Endodermal cell (in vitro differentiated cells): ENCODE data around the gene ANKRD29. TPM values are rescaled to one million over a fixed set of nuclear protein-coding genes. Genes with fewer than 3 reads are reported as not detected.

Experiments
- DNase-seq: peaks from one replicate; pipeline ENCODE4 v3.0.0-alpha.2; 2017
- H3K27ac ChIP-seq: 2 replicates; pipeline ENCODE4 v1.5.1; 2013; ENCODE audit warnings: mild to moderate bottlenecking, low read depth, low read length, moderate library complexity
- H3K27me3 ChIP-seq: 2 replicates; pipeline ENCODE4 v1.6.1; 2013; ENCODE audit warnings: mild to moderate bottlenecking, low read length, moderate library complexity; ENCODE audit not compliant: insufficient read depth, control insufficient read depth, poor library complexity, severe bottlenecking
- H3K36me3 ChIP-seq: 2 replicates; pipeline ENCODE4 v1.7.0; 2013; ENCODE audit warnings: mild to moderate bottlenecking, low read length, moderate library complexity; ENCODE audit not compliant: control insufficient read depth, insufficient read depth
- H3K4me1 ChIP-seq: one replicate; pipeline ENCODE4 v1.7.0; 2013; ENCODE audit warnings: low read length; ENCODE audit not compliant: control insufficient read depth, insufficient read depth
- H3K4me3 ChIP-seq: 2 replicates; pipeline ENCODE4 v1.5.1; 2013; ENCODE audit warnings: mild to moderate bottlenecking, low read length, moderate library complexity
- H3K9ac ChIP-seq: 2 replicates; pipeline ENCODE4 v1.6.1; 2013; ENCODE audit warnings: mild to moderate bottlenecking, low read length, moderate library complexity; ENCODE audit not compliant: poor library complexity, severe bottlenecking; ENCODE audit errors: extremely low read depth
- H3K9me3 ChIP-seq: 2 replicates; pipeline ENCODE4 v1.6.1; 2013; ENCODE audit warnings: mild to moderate bottlenecking, low read length, moderate library complexity; ENCODE audit not compliant: control insufficient read depth
- H3K27ac Mint-ChIP-seq: 2 replicates; pipeline ENCODE4 v1.8.0; 2020; ENCODE audit warnings: mixed read lengths
- H3K27me3 Mint-ChIP-seq: 2 replicates; pipeline ENCODE4 v1.8.0; 2021; ENCODE audit warnings: mild to moderate bottlenecking, mixed read lengths; ENCODE audit not compliant: insufficient read depth
- H3K36me3 Mint-ChIP-seq: 2 replicates; pipeline ENCODE4 v1.8.0; 2020; ENCODE audit warnings: low read depth, mixed read lengths
- H3K4me1 Mint-ChIP-seq: 2 replicates; pipeline ENCODE4 v1.8.0; 2020; ENCODE audit warnings: mixed read lengths
- H3K4me3 Mint-ChIP-seq: 2 replicates; pipeline ENCODE4 v1.8.0; 2020; ENCODE audit warnings: mild to moderate bottlenecking, moderate library complexity, mixed read lengths
- H3K9me3 Mint-ChIP-seq: 2 replicates; pipeline ENCODE4 v1.8.0; 2020; ENCODE audit warnings: mild to moderate bottlenecking, mixed read lengths
- CTCF ChIP-seq: fragments of 200-600 bp; sonication (generic); conservative IDR thresholded peaks from 2 replicates; pipeline ENCODE4 v1.5.0; 2021; ENCODE audit warnings: antibody characterized with exemption, mild to moderate bottlenecking
- WGBS, 2 experiments: methylation state at CpG; one replicate each; pipeline versions ENCODE4 v1.1.5 to v1.1.7; 2013; ENCODE audit warnings: missing lambda C conversion rate in 2 of 2, mixed read lengths in 1 of 2; ENCODE audit not compliant: insufficient coverage in 1 of 2, insufficient read length in 1 of 2; 5-methylcytosine and 5-hydroxymethylcytosine counted together
- total RNA-seq, 2 donors: library from RNA; stranded (reverse); fragmentation: NEBNext Ultra II Directional in 1 of 2; extraction: Animal tissue kit (Norgen Biotek cat#: 25700) in 1 of 2; gene quantifications; 2 replicates in 1 of 2; 3 replicates in 1 of 2; pipeline ENCODE4 v1.2.1, GENCODE V29; 2021

The ANKRD29 gene
- total RNA-seq, 2 donors from 2014 or later, result 0.44 to 0.73 TPM

DNA sequence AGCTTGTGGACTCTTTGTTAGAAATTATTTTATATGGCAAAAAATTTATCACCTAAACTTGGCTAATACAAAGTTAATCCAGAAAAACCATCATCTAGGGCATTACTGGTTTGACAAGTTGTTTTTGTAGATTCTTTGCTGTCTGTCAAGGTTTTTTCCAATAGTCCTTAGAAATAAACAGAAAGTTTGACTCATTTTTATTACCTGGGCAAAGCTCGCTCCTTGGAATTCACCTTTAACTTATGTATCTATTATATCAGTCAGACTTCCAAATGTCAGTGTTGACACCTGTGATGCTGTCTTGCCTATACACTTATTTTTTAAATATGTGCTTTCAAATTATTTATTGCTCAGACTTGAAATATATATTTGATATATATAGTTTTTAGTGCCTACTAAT lies 48.2 kb upstream of the ANKRD29 start:
- no peak overlapping the region for H3K9ac ChIP-seq
- H3K36me3 ChIP-seq, result no peaks in the 10 kb centered on the region
- H3K27me3 ChIP-seq, result no peaks in the 10 kb centered on the region
- peaks cover 4% of the 10 kb centered on the region for H3K9me3 Mint-ChIP-seq
- no peak overlapping the region for H3K4me3 Mint-ChIP-seq
- H3K27me3 Mint-ChIP-seq, result no peaks in the 10 kb centered on the region
- peaks cover 12% of the 10 kb centered on the region for H3K4me1 Mint-ChIP-seq
- no peak overlapping the region for H3K4me3 ChIP-seq
- no peak overlapping the region for H3K27ac Mint-ChIP-seq
- no peak for TF ChIP-seq CTCF
- H3K4me1 ChIP-seq, result no peaks in the 10 kb centered on the region
- H3K9me3 ChIP-seq, result no peaks in the 10 kb centered on the region
- WGBS, 2 experiments, result 89 to 100% methylated on average over 1 of the region's 1 CpG
- DNase-seq, result no peak
- no peak overlapping the region for H3K27ac ChIP-seq
- H3K36me3 Mint-ChIP-seq, result no peaks in the 10 kb centered on the region

- DNase-seq, result no peak
- no peak for TF ChIP-seq CTCF
- Mint-ChIP-seq H3K9me3 (peaks cover 4% of the 10 kb centered on the region), H3K36me3 (no peaks in the 10 kb centered on the region), H3K27ac (no peak overlapping the region), H3K27me3 (no peaks in the 10 kb centered on the region), H3K4me1 (peaks cover 5% of the 10 kb centered on the region), H3K4me3 (no peak overlapping the region)
- Histone ChIP-seq H3K9me3 (no peaks in the 10 kb centered on the region), H3K9ac (no peak overlapping the region), H3K27me3 (no peaks in the 10 kb centered on the region), H3K27ac (no peak overlapping the region), H3K36me3 (no peaks in the 10 kb centered on the region), H3K4me1 (no peaks in the 10 kb centered on the region), H3K4me3 (no peak overlapping the region)
- 91 to 93% methylated on average over 17 of the region's 17 CpGs for WGBS, 2 experiments
Observed at GRCh38 chr18:23710068-23710527, 47.4 kb upstream of the ANKRD29 start.

DNA sequence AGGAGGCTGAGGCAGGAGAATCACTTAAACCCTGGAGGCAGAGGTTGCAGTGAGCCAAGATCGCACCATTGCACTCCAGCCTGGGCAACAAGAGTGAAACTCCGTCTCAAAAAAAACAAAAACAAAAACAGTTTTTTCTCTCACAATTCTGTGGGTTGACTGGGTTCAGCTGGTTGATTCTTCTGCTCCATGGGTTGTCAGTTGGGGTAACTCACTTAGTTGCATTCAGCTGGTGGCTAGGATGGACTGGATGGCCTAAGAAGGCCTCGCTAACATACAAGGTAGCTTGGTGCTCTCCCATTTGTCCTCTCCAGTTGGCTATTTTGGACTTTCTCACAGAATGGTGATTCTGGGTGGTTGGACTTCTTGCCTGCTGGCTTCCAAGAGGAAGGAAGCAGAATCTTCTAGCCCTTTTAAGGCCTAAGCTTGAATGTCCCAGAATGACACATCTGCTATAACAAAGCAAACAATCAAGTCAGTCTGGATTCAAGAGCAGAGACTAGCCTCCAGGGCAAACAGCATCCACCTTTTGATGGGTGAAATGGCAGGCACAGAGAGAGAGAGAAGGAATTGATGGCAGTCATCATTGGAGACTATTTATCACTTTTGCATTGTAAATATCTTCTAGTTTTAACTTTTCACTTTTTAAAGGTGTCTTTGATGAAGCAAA lies 44.4 kb upstream of the ANKRD29 start:
- 93 to 99% methylated on average over 3 of the region's 3 CpGs for WGBS, 2 experiments
- no peak overlapping the region for H3K27ac Mint-ChIP-seq
- no peaks in the 10 kb centered on the region for H3K4me1 Mint-ChIP-seq
- no peak overlapping the region for H3K27ac ChIP-seq
- peaks cover 3% of the 10 kb centered on the region for H3K27me3 Mint-ChIP-seq
- H3K9me3 ChIP-seq, result no peaks in the 10 kb centered on the region
- DNase-seq, result no peak
- H3K9ac ChIP-seq, result no peak overlapping the region
- no peak for TF ChIP-seq CTCF
- H3K36me3 ChIP-seq, result no peaks in the 10 kb centered on the region
- H3K4me1 ChIP-seq, result no peaks in the 10 kb centered on the region
- no peak overlapping the region for H3K4me3 ChIP-seq
- no peaks in the 10 kb centered on the region for H3K27me3 ChIP-seq
- H3K4me3 Mint-ChIP-seq, result no peak overlapping the region
- H3K36me3 Mint-ChIP-seq, result no peaks in the 10 kb centered on the region
- H3K9me3 Mint-ChIP-seq, result peaks cover 4% of the 10 kb centered on the region
